GM12878 (cell line): ENCODE data around the gene DCN. TPM values are rescaled to one million over a fixed set of nuclear protein-coding genes. Genes with fewer than 3 reads are reported as not detected.

Source experiments
- CBX5 ChIP-seq: sonication (generic); IDR thresholded peaks from 2 replicates; pipeline ENCODE4 v1.6.1; 2016; ENCODE audit warnings: low read depth, moderate library complexity, mild to moderate bottlenecking, inconsistent platforms
- CEBPZ ChIP-seq: fragments of 150-350 bp; IDR thresholded peaks from 2 replicates; pipeline ENCODE4 v1.6.1; 2016; ENCODE audit warnings: low read depth, low read length
- CREM ChIP-seq: IDR thresholded peaks from 2 replicates; pipeline ENCODE4 v1.6.1; 2014; ENCODE audit warnings: antibody characterized with exemption, low read depth
- FOS ChIP-seq: IDR thresholded peaks from 3 replicates; pipeline ENCODE4 v1.6.1; 2011; ENCODE audit warnings: borderline replicate concordance; ENCODE audit not compliant: insufficient read length; ENCODE audit errors: extremely low read depth
- POLR2A ChIP-seq: IDR thresholded peaks from 2 replicates; pipeline ENCODE4 v1.6.1; 2011; ENCODE audit warnings: low read depth, mild to moderate bottlenecking, low read length
- RAD51 ChIP-seq: fragments of 450-650 bp; IDR thresholded peaks from 2 replicates; pipeline ENCODE4 v1.6.1; 2016; ENCODE audit warnings: moderate library complexity, mild to moderate bottlenecking, inconsistent platforms
- RFX5 ChIP-seq: IDR thresholded peaks from 2 replicates; pipeline ENCODE4 v1.6.1; 2011; ENCODE audit warnings: low read depth, low read length, improper control_type of control experiment
- TAF1 ChIP-seq: IDR thresholded peaks from 2 replicates; pipeline ENCODE4 v1.6.1; 2011; ENCODE audit warnings: mild to moderate bottlenecking, low read depth, low read length, borderline replicate concordance
- TCF3 ChIP-seq: IDR thresholded peaks from 2 replicates; pipeline ENCODE4 v1.6.1; 2012; ENCODE audit warnings: low read depth, mild to moderate bottlenecking, low read length, borderline replicate concordance; ENCODE audit not compliant: insufficient read depth
- ZBTB11 ChIP-seq: fragments of 450-650 bp; formaldehyde crosslinking; IDR thresholded peaks from 2 replicates; pipeline ENCODE4 v1.5.0; 2022; ENCODE audit warnings: mild to moderate bottlenecking, missing genetic modification characterization
- ZBTB4 ChIP-seq: fragments of 450-650 bp; formaldehyde crosslinking; IDR thresholded peaks from 2 replicates; pipeline ENCODE4 v1.4.0; 2022; ENCODE audit warnings: mild to moderate bottlenecking, moderate library complexity
- polyA plus RNA-seq, 11 experiments: library from polyadenylated mRNA; depleted of rRNA in 4 of 11; unstranded in 6 of 11; stranded (reverse) in 5 of 11; fragments of >200 nt; fragmentation: Nextera tagmentation in 4 of 11; fragmentation: Illumina TruSeq in 1 of 11; extraction: Ambion mirVana in 4 of 11; extraction: Trizol in 1 of 11; gene quantifications; 1 replicate in 1 of 11; 2 replicates in 10 of 11; pipeline versions ENCODE4 v1.2.1 to v1.2.3, GENCODE V29; 2011 to 2016; ENCODE audit warnings: inconsistent platforms in 2 of 11, missing spikeins in 2 of 11, low read depth in 1 of 11
- total RNA-seq, 4 experiments: library from RNA; depleted of rRNA in 3 of 4; stranded (reverse); fragments of >200 nt in 3 of 4; fragmentation: Illumina TruSeq in 1 of 4; extraction: Trizol in 1 of 4; gene quantifications; 2 replicates each; pipeline versions ENCODE4 v1.2.1 to v1.2.3, GENCODE V29; 2013 to 2021

DCN gene
- total and polyA plus RNA-seq, 10 of the 15 experiments (the other 5 are each of a cell fraction or from before 2014, with no cell fraction given), result 0.07 to 2.1 (median 0.75) TPM; not detected in 6

- TF ChIP-seq CEBPZ, result no peak
- TF ChIP-seq RFX5, result no peak
- no peak for TF ChIP-seq CREM
- no peak for TF ChIP-seq TAF1
- no peak for TF ChIP-seq TCF3
- TF ChIP-seq CBX5, result no peak
- TF ChIP-seq FOS, result no peak
- TF ChIP-seq RAD51, result no peak
- no peak for TF ChIP-seq ZBTB11 (CRISPR knock-in tag)
- no peak for TF ChIP-seq POLR2A
- no peak for TF ChIP-seq ZBTB4 (CRISPR knock-in tag)
- TF ChIP-seq, all 136 proteins: peak for 0
Measured at GRCh38 chr12:91120781-91121180, 61.8 kb downstream of the DCN start (continued).
